Loucy (cell line): ENCODE results near the gene THBS4.

ENCODE experiments used
- H2AFZ ChIP-seq: fragments of 200-600 bp; sonication (generic); 2 replicates; pipeline ENCODE4 v1.6.0; 2016; ENCODE audit warnings: antibody characterized with exemption, mild to moderate bottlenecking, low read length, moderate library complexity
- H3F3A ChIP-seq: fragments of 200-600 bp; 2 replicates; pipeline ENCODE4 v1.6.0; 2016; ENCODE audit warnings: antibody characterized with exemption, low read depth, mild to moderate bottlenecking
- H3K27me3 ChIP-seq: fragments of 200-600 bp; sonication (generic); 2 replicates; pipeline ENCODE4 v1.6.1; 2014; ENCODE audit warnings: low read length, mild to moderate bottlenecking; ENCODE audit not compliant: insufficient read depth, poor library complexity, severe bottlenecking
- H3K36me3 ChIP-seq: fragments of 200-600 bp; sonication (generic); 2 replicates; pipeline ENCODE4 v1.6.1; 2016; ENCODE audit warnings: low read length; ENCODE audit not compliant: insufficient read depth
- H3K4me1 ChIP-seq: fragments of 200-600 bp; sonication (generic); 2 replicates; pipeline ENCODE4 v1.5.1; 2014; ENCODE audit warnings: low read length, mild to moderate bottlenecking; ENCODE audit not compliant: insufficient read depth, poor library complexity, severe bottlenecking
- H3K4me2 ChIP-seq: fragments of 200-600 bp; sonication (generic); 2 replicates; pipeline ENCODE4 v1.6.0; 2014; ENCODE audit warnings: antibody characterized with exemption, low read length, low read depth, mild to moderate bottlenecking; ENCODE audit not compliant: poor library complexity, severe bottlenecking
- H3K4me3 ChIP-seq: fragments of 200-600 bp; sonication (generic); 2 replicates; pipeline ENCODE4 v1.5.1; 2014; ENCODE audit warnings: low read length, mild to moderate bottlenecking, mixed read lengths; ENCODE audit not compliant: poor library complexity, severe bottlenecking
- H3K79me2 ChIP-seq: fragments of 200-600 bp; sonication (generic); 2 replicates; pipeline ENCODE4 v1.6.1; 2014; ENCODE audit warnings: low read length; ENCODE audit not compliant: insufficient read depth
- H3K9ac ChIP-seq: fragments of 200-600 bp; sonication (generic); 2 replicates; pipeline ENCODE4 v1.6.0; 2014; ENCODE audit warnings: mild to moderate bottlenecking, low read depth, low read length, moderate library complexity; ENCODE audit not compliant: poor library complexity, severe bottlenecking
- H3K9me2 ChIP-seq: fragments of 200-600 bp; sonication (generic); replicated peaks from 2 replicates; pipeline ENCODE4 v1.6.1; 2016; ENCODE audit warnings: low read depth, low read length, mixed read lengths
- H3K9me3 ChIP-seq: fragments of 200-600 bp; sonication (generic); 2 replicates; pipeline ENCODE4 v1.6.1; 2014; ENCODE audit warnings: mild to moderate bottlenecking, antibody characterized with exemption, low read length, low read depth; ENCODE audit not compliant: insufficient read depth
- H4K20me1 ChIP-seq: fragments of 200-600 bp; sonication (generic); 2 replicates; pipeline ENCODE4 v1.6.0; 2014; ENCODE audit warnings: antibody characterized with exemption, low read length, mild to moderate bottlenecking; ENCODE audit not compliant: insufficient read depth, poor library complexity, severe bottlenecking
- CTCF ChIP-seq: fragments of 200-600 bp; sonication (generic); conservative IDR thresholded peaks from 2 replicates; pipeline ENCODE4 v1.5.1; 2014; ENCODE audit warnings: mild to moderate bottlenecking, antibody characterized with exemption, low read length
- EZH2phosphoT487 ChIP-seq: fragments of 200-600 bp; IDR thresholded peaks from 2 replicates; pipeline ENCODE4 v1.6.1; 2018; ENCODE audit warnings: antibody characterized with exemption, mild to moderate bottlenecking, moderate library complexity, borderline replicate concordance

The THBS4 gene

GRCh38 chr5:80078921-80079320 is 43.8 kb downstream of the THBS4 start:
- H4K20me1 ChIP-seq = no peaks in the 10 kb centered on the region
- no peaks in the 10 kb centered on the region for H3K9me2 ChIP-seq
- H3K4me2 ChIP-seq = no peak overlapping the region
- no peak overlapping the region for H3K9ac ChIP-seq
- no peak overlapping the region for H3K4me3 ChIP-seq
- H3F3A ChIP-seq = no peaks in the 10 kb centered on the region
- H2AFZ ChIP-seq = no peak overlapping the region
- H3K9me3 ChIP-seq = no peaks in the 10 kb centered on the region
- H3K79me2 ChIP-seq = no peaks in the 10 kb centered on the region
- TF ChIP-seq CTCF (no peak), EZH2phosphoT487 (no peak)
- H3K27me3 ChIP-seq = no peaks in the 10 kb centered on the region
- no peaks in the 10 kb centered on the region for H3K36me3 ChIP-seq
- peaks cover 8% of the 10 kb centered on the region for H3K4me1 ChIP-seq

GRCh38 chr5:80082281-80082680 is 47.1 kb downstream of the THBS4 start:
- Histone ChIP-seq H3K9ac (no peak overlapping the region), H3K27me3 (no peaks in the 10 kb centered on the region), H3K4me3 (no peak overlapping the region), H3K79me2 (no peaks in the 10 kb centered on the region), H4K20me1 (no peaks in the 10 kb centered on the region), H2AFZ (no peak overlapping the region), H3K9me3 (no peaks in the 10 kb centered on the region), H3K36me3 (no peaks in the 10 kb centered on the region), H3F3A (no peaks in the 10 kb centered on the region), H3K4me2 (no peak overlapping the region), H3K9me2 (no peaks in the 10 kb centered on the region), H3K4me1 (no peaks in the 10 kb centered on the region)
- TF ChIP-seq CTCF = no peak
- TF ChIP-seq EZH2phosphoT487 = no peak

- TF ChIP-seq EZH2phosphoT487 (no peak), CTCF (peak; percentile 78)
- H4K20me1 ChIP-seq = no peaks in the 10 kb centered on the region
- no peaks in the 10 kb centered on the region for H3K27me3 ChIP-seq
- H3K79me2 ChIP-seq = no peaks in the 10 kb centered on the region
- no peak overlapping the region for H3K4me2 ChIP-seq
- H3K9me2 ChIP-seq = no peaks in the 10 kb centered on the region
- H3K4me3 ChIP-seq = no peak overlapping the region
- no peak overlapping the region for H3K9ac ChIP-seq
- H3K9me3 ChIP-seq = no peaks in the 10 kb centered on the region
- no peak overlapping the region for H2AFZ ChIP-seq
- H3K4me1 ChIP-seq = no peaks in the 10 kb centered on the region
- no peaks in the 10 kb centered on the region for H3K36me3 ChIP-seq
- H3F3A ChIP-seq = no peaks in the 10 kb centered on the region
Measured at GRCh38 chr5:80082731-80083100, 47.6 kb downstream of the THBS4 start.
